OCI-LY3 (cell line): ENCODE measurements around the gene SH2D6.

Experiments
- EZH2phosphoT487 ChIP-seq: fragments of 200-600 bp; shearing (Covaris generic); IDR thresholded peaks from 2 replicates; pipeline ENCODE4 v1.6.1; 2018; ENCODE audit warnings: antibody characterized with exemption, mixed run types, low read depth
- TF ChIP-seq, protein P1 (sequence below): fragments of 200-600, 300-600 bp; sonication (generic); IDR thresholded peaks from 2 replicates; pipeline ENCODE4 v1.5.1; 2014; ENCODE audit warnings: antibody characterized with exemption, low read length, low read depth

DNA sequence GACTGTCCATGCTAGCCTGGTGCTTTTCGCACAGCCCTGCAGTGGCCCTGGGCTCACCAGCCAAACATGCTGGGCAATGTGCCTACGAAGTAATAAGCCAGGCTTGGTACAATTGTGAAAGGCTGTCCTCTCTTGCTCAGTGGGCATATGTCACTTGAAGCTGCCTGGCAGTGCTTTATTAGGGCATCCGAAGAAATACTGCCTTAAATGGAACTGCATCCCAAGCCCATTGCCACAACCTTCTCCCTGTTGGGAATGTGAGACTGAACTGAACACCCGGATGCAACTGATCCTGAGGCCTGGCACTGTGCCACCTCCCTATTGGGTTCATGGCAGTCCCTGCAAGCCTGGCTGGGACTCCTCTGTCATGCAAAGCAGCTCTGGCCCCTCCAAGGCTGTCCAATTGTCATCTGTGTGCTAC is 24.2 kb upstream of the SH2D6 start:
- TF ChIP-seq, protein P1, sequence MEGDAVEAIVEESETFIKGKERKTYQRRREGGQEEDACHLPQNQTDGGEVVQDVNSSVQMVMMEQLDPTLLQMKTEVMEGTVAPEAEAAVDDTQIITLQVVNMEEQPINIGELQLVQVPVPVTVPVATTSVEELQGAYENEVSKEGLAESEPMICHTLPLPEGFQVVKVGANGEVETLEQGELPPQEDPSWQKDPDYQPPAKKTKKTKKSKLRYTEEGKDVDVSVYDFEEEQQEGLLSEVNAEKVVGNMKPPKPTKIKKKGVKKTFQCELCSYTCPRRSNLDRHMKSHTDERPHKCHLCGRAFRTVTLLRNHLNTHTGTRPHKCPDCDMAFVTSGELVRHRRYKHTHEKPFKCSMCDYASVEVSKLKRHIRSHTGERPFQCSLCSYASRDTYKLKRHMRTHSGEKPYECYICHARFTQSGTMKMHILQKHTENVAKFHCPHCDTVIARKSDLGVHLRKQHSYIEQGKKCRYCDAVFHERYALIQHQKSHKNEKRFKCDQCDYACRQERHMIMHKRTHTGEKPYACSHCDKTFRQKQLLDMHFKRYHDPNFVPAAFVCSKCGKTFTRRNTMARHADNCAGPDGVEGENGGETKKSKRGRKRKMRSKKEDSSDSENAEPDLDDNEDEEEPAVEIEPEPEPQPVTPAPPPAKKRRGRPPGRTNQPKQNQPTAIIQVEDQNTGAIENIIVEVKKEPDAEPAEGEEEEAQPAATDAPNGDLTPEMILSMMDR, result no peak
- no peak for TF ChIP-seq EZH2phosphoT487
